ENCODE results near the gene PRMT7.

The PRMT7 gene

GRCh38 chr16:68406458-68407152, 95.8 kb downstream of the PRMT7 start:
- no peak for TF ChIP-seq CTCF (IDR thresholded peaks at IDR 0.05; ENCODE audit: low read depth, low read length)
- DNase-seq (ENCODE audit: low read depth, low spot score): peak; percentile 4

More at GRCh38 chr16:68406458-68407152, 95.8 kb downstream of the PRMT7 start:
- in situ Hi-C loops (cut with HindIII; ENCODE audit: low sequenced_read_pairs): no loop called here
- H3K4me3 ChIP-seq (ENCODE audit: low read depth, low read length): no peak overlapping the region
